HG02973 (cell line): ENCODE data around the gene LIMK2.
"Not testable (repeated sequence)": the region's sequence is repeated elsewhere in the genome, so short reads cannot be mapped to it uniquely, and the experiment has no call there.

Experiments used
- ATAC-seq: cut with Tn5 transposase; IDR thresholded peaks from one replicate; pipeline ENCODE4 v1.9.1; 2021; ENCODE audit warnings: moderate library complexity; ENCODE audit not compliant: unreplicated experiment

The LIMK2 gene

GRCh38 chr22:31210556-31211421, 1.3 kb upstream of the LIMK2 start:
- ATAC-seq: no peak

DNA sequence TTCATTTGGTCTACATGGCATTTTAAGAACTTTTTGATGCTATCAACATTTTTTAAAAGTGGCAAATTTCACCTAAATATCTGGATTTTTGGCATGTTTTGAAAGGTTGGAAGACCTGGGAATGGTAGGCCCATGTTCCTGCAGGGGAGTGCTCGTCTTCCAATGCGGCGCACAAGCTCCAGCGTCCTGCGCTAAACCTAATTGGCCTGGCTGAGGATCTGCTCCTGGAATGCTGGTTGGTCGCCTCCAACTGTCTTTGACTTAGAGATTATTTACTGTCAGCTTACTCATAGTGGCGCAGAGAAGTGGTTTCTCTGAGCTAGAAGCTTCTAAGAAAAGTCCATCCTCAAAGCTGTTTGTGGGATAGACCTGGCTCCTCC, 626 bp upstream of the LIMK2 start:
- no peak for ATAC-seq

DNA sequence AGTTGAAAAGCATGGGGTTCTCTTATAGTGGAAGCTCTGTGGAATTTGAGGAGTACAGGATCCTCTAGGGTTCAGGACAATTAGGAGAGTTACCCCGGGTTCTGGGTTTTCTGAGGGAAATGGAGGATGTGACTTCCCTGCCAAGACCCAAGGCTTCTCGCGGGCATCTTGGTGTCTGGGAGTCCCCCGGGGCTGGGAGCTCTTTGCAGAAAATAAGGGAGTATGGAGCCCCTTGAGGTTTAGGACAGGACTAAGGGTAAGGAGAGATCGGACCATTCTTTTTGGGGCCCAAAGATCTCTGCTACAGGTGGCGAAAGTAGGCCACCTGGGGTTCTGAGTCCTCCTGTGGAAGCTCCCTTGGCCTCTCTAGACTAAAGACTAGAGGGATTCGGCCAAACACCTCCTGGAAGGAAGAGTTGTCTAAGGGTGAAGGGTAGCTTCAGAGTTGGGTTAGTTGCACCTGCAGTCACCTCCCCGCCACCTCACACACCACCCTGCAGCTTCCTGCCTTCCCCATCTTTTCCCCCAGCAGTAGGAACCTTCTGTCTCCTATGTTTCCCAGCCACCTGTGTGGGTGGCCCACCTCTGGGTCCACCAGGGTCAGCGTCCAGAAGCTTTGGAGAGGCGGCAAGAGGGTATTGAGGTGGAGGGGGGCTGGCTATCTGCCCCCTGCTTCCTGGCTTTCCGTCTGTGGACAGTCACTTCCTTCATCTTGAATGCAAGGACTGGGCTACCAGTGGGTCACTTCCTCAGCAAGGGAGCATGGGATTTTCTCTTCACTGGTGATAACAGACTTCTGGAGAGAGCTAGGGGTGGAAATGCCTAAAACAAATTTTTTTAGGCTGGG, 908 bp downstream of the LIMK2 start:
- no peak for ATAC-seq

- no peak for ATAC-seq
Measured at GRCh38 chr22:31215018-31215535, 3.0 kb downstream of the LIMK2 start.

GRCh38 chr22:31218565-31219262, 6.6 kb downstream of the LIMK2 start:
- ATAC-seq: no peak

GRCh38 chr22:31221084-31221483, 9.0 kb downstream of the LIMK2 start:
- no peak for ATAC-seq

GRCh38 chr22:31222736-31223135, 10.6 kb downstream of the LIMK2 start:
- ATAC-seq: no peak

GRCh38 chr22:31223786-31224191, 11.7 kb downstream of the LIMK2 start:
- ATAC-seq: no peak

- not testable (repeated sequence) for ATAC-seq
Measured at GRCh38 chr22:31224691-31225090, 12.6 kb downstream of the LIMK2 start.

GRCh38 chr22:31227186-31227585, 15.1 kb downstream of the LIMK2 start:
- ATAC-seq: no peak

DNA sequence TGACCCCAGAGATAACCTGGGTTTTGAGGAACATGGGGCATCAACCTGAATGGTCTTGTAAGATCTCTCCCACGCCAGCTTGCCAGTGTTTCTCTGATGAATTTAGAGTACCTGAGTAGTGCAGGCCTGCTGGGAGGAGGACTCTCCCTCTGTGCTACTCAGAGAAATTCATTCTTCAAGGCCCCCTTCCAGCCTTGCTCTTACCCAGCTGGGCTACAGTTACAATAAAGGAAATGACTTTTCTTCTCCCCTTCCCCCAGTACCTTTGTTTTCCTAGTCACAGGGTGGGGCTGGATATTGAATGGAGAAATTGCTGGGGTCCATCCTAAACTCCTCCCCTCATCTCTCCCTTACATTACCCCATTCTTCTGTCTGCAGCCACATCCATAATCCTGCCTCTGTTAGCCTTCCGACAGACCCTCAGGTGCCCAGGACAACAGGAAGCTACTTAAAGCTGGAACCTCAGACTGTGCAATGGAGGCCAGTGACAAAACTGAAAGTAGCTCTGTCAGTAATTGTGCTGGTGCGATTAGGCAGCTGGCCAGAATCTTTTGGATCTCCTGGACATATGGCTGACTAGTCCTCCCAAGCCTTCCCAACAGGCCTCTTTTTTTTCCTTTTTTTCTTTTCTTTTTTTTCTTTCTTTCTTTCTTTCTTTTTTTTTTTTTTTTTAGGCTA, 17.4 kb downstream of the LIMK2 start:
- no peak for ATAC-seq

- no peak for ATAC-seq
Measured at GRCh38 chr22:31230155-31230870, 18.2 kb downstream of the LIMK2 start.

DNA sequence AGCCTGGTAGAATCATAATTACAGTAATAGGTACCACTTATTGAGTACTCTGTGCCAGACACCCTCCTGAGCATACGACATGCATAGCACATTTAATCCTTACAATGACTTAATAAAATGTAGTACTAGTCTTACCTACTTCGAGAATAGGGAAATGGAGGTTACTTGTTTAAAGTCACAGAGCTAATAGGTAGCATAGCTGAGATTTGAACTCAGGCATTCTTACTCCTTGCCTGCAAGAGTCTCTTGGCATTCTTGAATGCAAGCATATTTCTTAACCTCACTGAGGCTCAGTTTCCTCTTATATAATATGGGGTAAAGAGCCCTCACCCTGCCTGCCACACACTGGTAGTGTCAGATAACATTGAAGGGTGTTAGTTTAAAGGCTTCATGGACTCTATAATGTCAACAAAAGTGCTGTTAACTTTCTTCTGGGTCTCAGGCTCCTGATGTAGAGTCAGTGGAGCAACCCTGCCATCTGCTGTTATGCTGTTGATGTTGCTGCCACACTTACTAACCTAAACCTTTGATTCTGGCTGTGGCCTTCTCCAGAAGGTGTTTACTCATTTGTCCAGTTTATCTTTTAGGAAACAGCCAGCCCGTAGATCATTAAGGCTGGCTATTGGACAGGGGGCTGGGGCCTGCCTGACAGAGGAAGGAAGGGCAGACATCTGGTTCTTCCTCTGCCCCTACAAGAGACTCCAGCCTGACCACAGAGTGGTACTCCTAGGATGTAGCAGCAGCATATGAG, 18.9 kb downstream of the LIMK2 start:
- ATAC-seq: no peak

DNA sequence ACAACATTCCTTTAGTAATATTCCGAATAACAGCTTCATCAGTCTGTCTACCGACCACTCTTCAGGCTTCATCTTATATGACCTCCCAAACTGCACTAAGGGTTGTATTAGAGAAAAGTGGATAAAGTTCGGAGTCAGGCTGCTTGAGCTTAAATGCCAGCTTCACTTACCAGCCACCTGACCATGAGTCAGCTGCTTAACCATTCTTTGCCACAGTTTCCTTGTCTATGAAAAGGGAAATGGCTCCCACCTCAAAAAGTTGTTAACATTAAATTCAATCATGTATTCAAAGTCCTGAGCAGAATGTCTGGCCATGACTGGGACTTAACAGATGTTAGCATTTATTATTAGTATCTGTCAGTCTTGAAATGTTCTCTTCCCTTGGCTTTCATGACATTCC, 20.9 kb downstream of the LIMK2 start:
- ATAC-seq: no peak

- ATAC-seq: no peak
Measured at GRCh38 chr22:31235081-31235480, 23.0 kb downstream of the LIMK2 start.

GRCh38 chr22:31236044-31236443, 23.9 kb downstream of the LIMK2 start:
- not testable (repeated sequence) for ATAC-seq

GRCh38 chr22:31238057-31238456, 26.0 kb downstream of the LIMK2 start:
- no peak for ATAC-seq

DNA sequence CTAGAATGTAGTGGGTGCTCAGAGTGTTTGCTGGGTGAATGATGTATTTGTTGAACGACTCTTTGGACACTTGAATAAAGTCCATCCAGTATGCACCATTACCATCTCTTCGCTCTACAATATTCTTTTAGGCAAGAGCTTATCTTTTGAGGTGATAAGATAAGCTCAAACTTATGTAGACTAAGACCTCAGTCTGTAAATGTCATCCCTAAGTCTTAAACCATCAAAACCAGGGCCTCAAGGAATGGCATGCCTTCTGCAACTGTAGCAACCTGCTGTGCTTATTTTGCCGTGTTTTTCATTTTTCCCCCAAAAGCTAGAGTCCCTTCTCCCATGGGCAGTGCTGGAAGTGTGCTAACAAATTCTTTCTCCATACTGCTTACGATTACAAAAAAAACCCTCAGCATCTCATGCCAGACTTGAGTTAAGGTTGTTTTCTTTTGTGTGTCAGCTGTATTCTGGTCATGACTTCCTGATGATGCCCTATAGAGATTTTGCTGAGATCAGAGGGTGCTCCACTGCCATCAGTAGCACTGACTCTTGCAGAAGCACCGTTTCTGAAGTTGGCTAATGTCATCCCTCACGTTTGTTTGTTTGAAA, 27.8 kb downstream of the LIMK2 start:
- ATAC-seq: no peak

DNA sequence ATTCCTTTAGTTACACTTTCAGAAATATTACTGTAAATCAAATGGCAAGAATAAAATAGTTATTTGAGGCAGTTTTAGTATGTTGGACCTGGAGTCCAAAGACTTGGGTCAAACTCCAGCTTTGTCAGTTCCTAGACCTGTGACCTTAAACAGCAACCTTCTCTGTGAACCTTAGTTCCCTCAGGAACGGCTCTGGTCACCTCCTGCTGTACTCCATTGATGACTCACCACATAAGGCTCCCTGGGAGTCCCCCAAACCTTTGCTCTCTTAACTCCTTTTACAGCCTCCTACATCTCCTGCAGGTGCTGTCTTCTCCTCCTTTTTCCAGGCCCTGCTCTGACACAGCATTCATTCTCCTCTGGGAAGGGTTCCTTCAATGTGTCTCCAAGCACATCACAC, 29.1 kb downstream of the LIMK2 start:
- ATAC-seq: no peak
